Tibial artery (tissue), 4 donors: ENCODE results near the gene PARM1.

Source experiments
- DNase-seq, 2 donors: peaks; one replicate each; pipeline ENCODE4 v3.0.0-alpha.2; 2019
- H3K27ac ChIP-seq, 2 donors: fragments of 200-600 bp; sonication (generic) in 1 of 2; 1 replicate in 1 of 2; 2 replicates in 1 of 2; pipeline ENCODE4 v1.5.1; 2018 to 2019; ENCODE audit warnings: mild to moderate bottlenecking in 1 of 2
- H3K27me3 ChIP-seq, 2 donors: fragments of 200-600 bp; sonication (generic) in 1 of 2; one replicate each; pipeline versions ENCODE4 v1.5.1 to v1.6.0; 2016 to 2019
- H3K36me3 ChIP-seq, 3 donors: fragments of 200-600 bp; sonication (generic) in 2 of 3; one replicate each; pipeline ENCODE4 v1.5.1; 2016 to 2019; ENCODE audit warnings: mild to moderate bottlenecking in 2 of 3
- H3K4me1 ChIP-seq, 4 donors: fragments of 200-600 bp; sonication (generic) in 2 of 4; 1 replicate in 3 of 4; 2 replicates in 1 of 4; pipeline ENCODE4 v1.5.1; 2016 to 2019
- H3K4me3 ChIP-seq, 2 donors: fragments of 200-600 bp; sonication (generic) in 1 of 2; 1 replicate in 1 of 2; 2 replicates in 1 of 2; pipeline ENCODE4 v1.5.1; 2018 to 2019; ENCODE audit warnings: mild to moderate bottlenecking in 2 of 2
- H3K9me3 ChIP-seq, 3 donors: fragments of 200-600 bp; sonication (generic) in 1 of 3; one replicate each; pipeline ENCODE4 v1.5.1; 2016 to 2019
- CTCF ChIP-seq, 2 experiments: fragments of 200-600 bp in 1 of 2; fragments of 450-650 bp in 1 of 2; IDR thresholded peaks; one replicate each; pipeline ENCODE4 v1.5.1; 2017 to 2019; ENCODE audit warnings: antibody characterized with exemption in 2 of 2, mild to moderate bottlenecking in 1 of 2, moderate library complexity in 1 of 2
- intact Hi-C: fragments of 100-400 bp; cut with DNase I; formaldehyde crosslinking; loops from one replicate; pipeline ENCODE4 v1.15.0; 2023; ENCODE audit warnings: low total_unique reads

PARM1 gene

GRCh38 chr4:74932010-74932409 is 906 bp upstream of the PARM1 start:
- intact Hi-C loops = loop anchor here (2.0 to 5.0 kb wide), 2 partner anchors 187 to 560 kb away; no protein-coding TSS in a partner anchor
- Histone ChIP-seq H3K36me3 (no peaks in the 10 kb centered on the region), H3K4me1 (peaks cover 0 to 21% (median 6%) of the 10 kb centered on the region in 4 donors), H3K27me3 (no peaks in the 10 kb centered on the region), H3K4me3 (no peak overlapping the region), H3K9me3 (no peaks in the 10 kb centered on the region), H3K27ac (no peak overlapping the region)
- no peak for TF ChIP-seq CTCF (IDR thresholded peaks at IDR 0.05)
- DNase-seq = no peak

GRCh38 chr4:74933562-74934015 is 673 bp downstream of the PARM1 start:
- no peaks in the 10 kb centered on the region for H3K27me3 ChIP-seq
- H3K4me3 ChIP-seq = peak overlapping the region; percentile 60 to 78
- peak; percentile 36 to 71 for DNase-seq
- intact Hi-C loops = loop anchor here (2.0 to 5.0 kb wide), 3 partner anchors 185 to 581 kb away; partner anchors contain the start of genes RCHY1 and THAP6
- no peak for TF ChIP-seq CTCF (IDR thresholded peaks at IDR 0.05)
- no peaks in the 10 kb centered on the region for H3K36me3 ChIP-seq
- peak overlapping the region; percentile 84 to 91 for H3K27ac ChIP-seq
- H3K9me3 ChIP-seq = no peaks in the 10 kb centered on the region
- peaks cover 0 to 37% (median 7%) of the 10 kb centered on the region in 4 donors for H3K4me1 ChIP-seq

- peaks cover 0 to 43% (median 7%) of the 10 kb centered on the region in 4 donors for H3K4me1 ChIP-seq
- intact Hi-C loops = loop anchor here (2.0 to 5.0 kb wide), 2 partner anchors 558 to 581 kb away; partner anchors contain the start of genes RCHY1 and THAP6
- H3K27ac ChIP-seq = peak overlapping the region; percentile 84 to 91
- peak overlapping the region; percentile 60 to 78 for H3K4me3 ChIP-seq
- no peaks in the 10 kb centered on the region for H3K9me3 ChIP-seq
- no peaks in the 10 kb centered on the region for H3K36me3 ChIP-seq
- TF ChIP-seq CTCF (IDR thresholded peaks at IDR 0.05) = no peak
- DNase-seq = peak; percentile 33 to 69
- no peaks in the 10 kb centered on the region for H3K27me3 ChIP-seq
Measured at GRCh38 chr4:74934016-74934831, 1.3 kb downstream of the PARM1 start.

- intact Hi-C loops = loop anchor here (2.0 to 5.0 kb wide), 2 partner anchors 557 to 580 kb away; partner anchors contain the start of genes RCHY1 and THAP6
- TF ChIP-seq CTCF (IDR thresholded peaks at IDR 0.05) = no peak
- no peaks in the 10 kb centered on the region for H3K27me3 ChIP-seq
- DNase-seq = no peak
- H3K4me1 ChIP-seq = peaks cover 0 to 49% (median 7%) of the 10 kb centered on the region in 4 donors
- no peaks in the 10 kb centered on the region for H3K9me3 ChIP-seq
- H3K4me3 ChIP-seq = peak overlapping the region; percentile 60 to 78
- peak overlapping the region; percentile 84 to 91 for H3K27ac ChIP-seq
- no peaks in the 10 kb centered on the region for H3K36me3 ChIP-seq
Measured at GRCh38 chr4:74934888-74935287, 2.0 kb downstream of the PARM1 start.

- H3K4me3 ChIP-seq = no peak overlapping the region
- peaks cover 0 to 82% (median 5%) of the 10 kb centered on the region in 4 donors for H3K4me1 ChIP-seq
- no peaks in the 10 kb centered on the region for H3K36me3 ChIP-seq
- no peak overlapping the region for H3K27ac ChIP-seq
- no peak for TF ChIP-seq CTCF (IDR thresholded peaks at IDR 0.05)
- H3K27me3 ChIP-seq = no peaks in the 10 kb centered on the region
- intact Hi-C loops = no loop called here
- no peak for DNase-seq
- H3K9me3 ChIP-seq = no peaks in the 10 kb centered on the region
Measured at GRCh38 chr4:74941123-74941522, 8.2 kb downstream of the PARM1 start.
